GM23248 (cell line): ENCODE measurements around the gene ARNT2. TPM values are rescaled to one million over a fixed set of nuclear protein-coding genes. Genes with fewer than 3 reads are reported as not detected.

Experiments
- DNase-seq: peaks from one replicate; pipeline ENCODE4 v3.0.0-alpha.2; 2015
- H2AFZ ChIP-seq: fragments of 200-600 bp; sonication (generic); 2 replicates; pipeline ENCODE4 v1.6.1; 2016; ENCODE audit warnings: antibody characterized with exemption
- H3F3A ChIP-seq: fragments of 200-600 bp; sonication (generic); 2 replicates; pipeline ENCODE4 v1.6.1; 2016; ENCODE audit warnings: mild to moderate bottlenecking, antibody characterized with exemption, mixed run types; ENCODE audit not compliant: insufficient read depth
- H3K27ac ChIP-seq: fragments of 200-600 bp; sonication (generic); 2 replicates; pipeline ENCODE4 v1.5.1; 2016; ENCODE audit warnings: mild to moderate bottlenecking
- H3K27me3 ChIP-seq: fragments of 200-600 bp; sonication (generic); replicated peaks from 2 replicates; pipeline ENCODE4 v1.6.1; 2016; ENCODE audit warnings: mild to moderate bottlenecking; ENCODE audit not compliant: insufficient read depth
- H3K36me3 ChIP-seq: fragments of 200-600 bp; sonication (generic); 2 replicates; pipeline ENCODE4 v1.6.1; 2016; ENCODE audit warnings: low read depth, mild to moderate bottlenecking
- H3K4me1 ChIP-seq: fragments of 200-600 bp; sonication (generic); 2 replicates; pipeline ENCODE4 v1.6.1; 2016; ENCODE audit warnings: mild to moderate bottlenecking; ENCODE audit not compliant: insufficient read depth
- H3K4me2 ChIP-seq: fragments of 200-600 bp; sonication (generic); one replicate; pipeline ENCODE4 v1.6.1; 2016; ENCODE audit warnings: mild to moderate bottlenecking; ENCODE audit not compliant: unreplicated experiment
- H3K4me3 ChIP-seq: fragments of 200-600 bp; sonication (generic); 2 replicates; pipeline ENCODE4 v1.5.1; 2016; ENCODE audit warnings: mild to moderate bottlenecking
- H3K79me2 ChIP-seq: fragments of 200-600 bp; sonication (generic); 2 replicates; pipeline ENCODE4 v1.6.1; 2016; ENCODE audit warnings: mild to moderate bottlenecking; ENCODE audit not compliant: insufficient read depth
- H3K9ac ChIP-seq: fragments of 200-600 bp; sonication (generic); 2 replicates; pipeline ENCODE4 v1.6.1; 2016; ENCODE audit warnings: mild to moderate bottlenecking
- H3K9me2 ChIP-seq: fragments of 200-600 bp; sonication (generic); 2 replicates; pipeline ENCODE4 v1.6.1; 2016; ENCODE audit warnings: mixed run types, mild to moderate bottlenecking, moderate library complexity; ENCODE audit not compliant: insufficient read depth
- H3K9me3 ChIP-seq: fragments of 200-600 bp; sonication (generic); one replicate; pipeline ENCODE4 v1.6.1; 2017; ENCODE audit warnings: low read depth
- H4K20me1 ChIP-seq: fragments of 200-600 bp; sonication (generic); 2 replicates; pipeline ENCODE4 v1.6.0; 2016; ENCODE audit not compliant: insufficient read depth
- EZH2 ChIP-seq: fragments of 200-600 bp; sonication (generic); IDR thresholded peaks from 2 replicates; pipeline ENCODE4 v1.6.1; 2018; ENCODE audit warnings: antibody characterized with exemption, mild to moderate bottlenecking; ENCODE audit not compliant: insufficient read depth, poor library complexity, severe bottlenecking
- EZH2phosphoT487 ChIP-seq: fragments of 200-600 bp; sonication (generic); IDR thresholded peaks from 2 replicates; pipeline ENCODE4 v1.6.1; 2018; ENCODE audit warnings: antibody characterized with exemption, moderate library complexity, mild to moderate bottlenecking, low read depth; ENCODE audit not compliant: insufficient read depth
- WGBS, 2 experiments: methylation state at CpG; one replicate each; pipeline ENCODE4 v1.1.6; 2015 to 2017; ENCODE audit warnings: low lambda C conversion rate in 2 of 2, low coverage in 1 of 2; ENCODE audit errors: missing lambda C conversion rate in 2 of 2; 5-methylcytosine and 5-hydroxymethylcytosine counted together
- in situ Hi-C: fragments of 300-500 bp; cut with MboI; formaldehyde crosslinking; loops from 2 replicates; pipeline ENCODE4 v1.15.0; 2020
- polyA plus RNA-seq: library from polyadenylated mRNA; unstranded; fragments of >200 nt; fragmentation: Nextera tagmentation; extraction: Ambion mirVana; gene quantifications from 2 replicates; pipeline ENCODE4 v1.2.1, GENCODE V29; 2016
- total RNA-seq: library from RNA; depleted of rRNA; stranded (reverse); fragments of >200 nt; shearing (Covaris generic); gene quantifications from 2 replicates; pipeline ENCODE4 v1.2.3, GENCODE V29; 2014

Gene ARNT2
- total and polyA plus RNA-seq, 2 experiments from 2014 or later, result 9.3 to 23.5 TPM

- no peak for DNase-seq
- H3K27ac ChIP-seq, result no peak overlapping the region
- no peak overlapping the region for H3K4me2 ChIP-seq
- no peak for TF ChIP-seq EZH2phosphoT487
- TF ChIP-seq EZH2, result no peak
- H3F3A ChIP-seq, result no peaks in the 10 kb centered on the region
- H3K4me1 ChIP-seq, result no peaks in the 10 kb centered on the region
- H3K36me3 ChIP-seq, result no peaks in the 10 kb centered on the region
- H3K27me3 ChIP-seq, result no peaks in the 10 kb centered on the region
- no peaks in the 10 kb centered on the region for H3K9me3 ChIP-seq
- H3K9me2 ChIP-seq, result no peaks in the 10 kb centered on the region
- H3K9ac ChIP-seq, result no peak overlapping the region
- in situ Hi-C loops, result no loop called here
- no peak overlapping the region for H3K4me3 ChIP-seq
- H4K20me1 ChIP-seq, result no peaks in the 10 kb centered on the region
- 94 to 96% methylated on average over 3 of the region's 3 CpGs for WGBS, 2 experiments
- no peaks in the 10 kb centered on the region for H3K79me2 ChIP-seq
- H2AFZ ChIP-seq, result no peak overlapping the region
Measured at GRCh38 chr15:80426316-80426715, 22.1 kb downstream of the ARNT2 start.

GRCh38 chr15:80429964-80430363 is 25.8 kb downstream of the ARNT2 start:
- no peak for DNase-seq
- in situ Hi-C loops, result no loop called here
- Histone ChIP-seq H3K36me3 (no peaks in the 10 kb centered on the region), H3K9ac (no peak overlapping the region), H3K79me2 (no peaks in the 10 kb centered on the region), H3K9me3 (no peaks in the 10 kb centered on the region), H4K20me1 (no peaks in the 10 kb centered on the region), H3F3A (no peaks in the 10 kb centered on the region), H3K4me1 (no peaks in the 10 kb centered on the region), H3K4me3 (no peak overlapping the region), H3K4me2 (no peak overlapping the region), H3K9me2 (no peaks in the 10 kb centered on the region), H3K27me3 (no peaks in the 10 kb centered on the region), H3K27ac (no peak overlapping the region), H2AFZ (no peak overlapping the region)
- TF ChIP-seq EZH2 (no peak), EZH2phosphoT487 (no peak)
- 90 to 91% methylated on average over 5 of the region's 5 CpGs for WGBS, 2 experiments

DNA sequence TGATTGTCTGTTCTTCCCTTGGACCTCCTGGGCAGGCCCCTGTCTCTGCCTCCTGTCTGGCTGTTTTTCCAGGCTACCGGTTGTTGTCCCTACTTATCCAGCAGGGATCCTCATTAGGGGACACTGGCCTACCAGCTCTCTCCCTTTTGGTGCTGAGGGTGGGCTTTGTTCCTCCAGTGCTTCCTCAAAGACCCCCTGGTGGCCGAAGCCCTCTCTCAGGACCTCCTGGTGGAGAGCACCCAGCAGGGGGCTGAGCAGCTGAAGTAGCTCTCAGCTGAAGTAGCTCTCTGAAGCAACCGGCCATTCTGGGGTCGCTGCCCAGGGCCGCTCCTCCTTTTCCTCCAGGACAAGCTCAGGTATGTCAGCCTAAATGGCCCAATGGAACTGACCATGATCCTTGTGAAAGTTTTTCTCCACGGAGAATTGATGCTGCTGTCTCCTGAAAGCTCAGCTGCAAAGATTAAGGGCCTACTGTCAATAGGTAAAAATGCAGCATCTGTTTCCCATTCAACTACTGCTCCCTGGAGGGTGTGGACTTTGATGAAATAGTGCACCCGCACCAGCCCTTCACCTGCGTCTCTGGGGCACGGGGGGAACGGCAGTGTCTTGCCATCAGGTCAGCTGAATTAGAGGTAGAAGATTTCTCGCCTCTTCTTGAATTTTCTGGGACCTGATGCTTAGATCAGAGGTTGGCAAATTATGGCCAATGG is 27.6 kb downstream of the ARNT2 start:
- Histone ChIP-seq H3K9me3 (no peaks in the 10 kb centered on the region), H3F3A (0 out of 2 replicates have a peak, but pooled peaks cover under 1% of the 10 kb centered on the region), H4K20me1 (no peaks in the 10 kb centered on the region), H3K4me3 (no peak overlapping the region), H3K27me3 (no peaks in the 10 kb centered on the region), H2AFZ (no peak overlapping the region), H3K4me2 (no peak overlapping the region), H3K27ac (no peak overlapping the region), H3K9ac (no peak overlapping the region), H3K36me3 (no peaks in the 10 kb centered on the region), H3K9me2 (no peaks in the 10 kb centered on the region), H3K4me1 (peaks cover 6% of the 10 kb centered on the region), H3K79me2 (no peaks in the 10 kb centered on the region)
- TF ChIP-seq EZH2, result no peak
- TF ChIP-seq EZH2phosphoT487, result no peak
- in situ Hi-C loops, result no loop called here
- no peak for DNase-seq
- WGBS, 2 experiments, result 65% methylated on average over 11 of the region's 11 CpGs

GRCh38 chr15:80432345-80432702 is 28.1 kb downstream of the ARNT2 start:
- TF ChIP-seq EZH2phosphoT487 (no peak), EZH2 (no peak)
- no peak overlapping the region for H3K9ac ChIP-seq
- no peak overlapping the region for H3K4me3 ChIP-seq
- 89 to 93% methylated on average over 2 of the region's 2 CpGs for WGBS, 2 experiments
- H3K79me2 ChIP-seq, result no peaks in the 10 kb centered on the region
- no peaks in the 10 kb centered on the region for H4K20me1 ChIP-seq
- no peaks in the 10 kb centered on the region for H3K9me3 ChIP-seq
- H2AFZ ChIP-seq, result no peak overlapping the region
- H3K4me1 ChIP-seq, result peaks cover 9% of the 10 kb centered on the region
- H3K9me2 ChIP-seq, result no peaks in the 10 kb centered on the region
- in situ Hi-C loops, result no loop called here
- H3K27ac ChIP-seq, result no peak overlapping the region
- no peak overlapping the region for H3K4me2 ChIP-seq
- DNase-seq, result no peak
- H3K27me3 ChIP-seq, result no peaks in the 10 kb centered on the region
- no peaks in the 10 kb centered on the region for H3K36me3 ChIP-seq
- 0 out of 2 replicates have a peak, but pooled peaks cover 4% of the 10 kb centered on the region for H3F3A ChIP-seq
